Right kidney (tissue), 1 donor: ENCODE results near the gene IQCK.
A peak's percentile ranks its signal among the peaks of the same experiment; 100 is the strongest.

Experiments
- DNase-seq: peaks from one replicate; pipeline ENCODE4 v3.0.0-alpha.2; 2016

Gene IQCK

GRCh38 chr16:19860166-19861041, 142.3 kb downstream of the IQCK start:
- no peak for DNase-seq

GRCh38 chr16:19861133-19861532, 143.1 kb downstream of the IQCK start:
- no peak for DNase-seq

GRCh38 chr16:19861811-19862327, 143.8 kb downstream of the IQCK start:
- no peak for DNase-seq

- DNase-seq, result no peak
Measured at GRCh38 chr16:19863990-19864389, 145.9 kb downstream of the IQCK start.

GRCh38 chr16:19864566-19864965, 146.5 kb downstream of the IQCK start:
- no peak for DNase-seq

- no peak for DNase-seq
Measured at GRCh38 chr16:19868421-19868820, 150.3 kb downstream of the IQCK start.

- DNase-seq, result no peak
Measured at GRCh38 chr16:19871721-19872120, 153.7 kb downstream of the IQCK start.

GRCh38 chr16:19872179-19872863, 154.2 kb downstream of the IQCK start:
- no peak for DNase-seq

GRCh38 chr16:19872935-19873334, 154.9 kb downstream of the IQCK start:
- no peak for DNase-seq

- DNase-seq, result no peak
Measured at GRCh38 chr16:19874026-19874425, 156.0 kb downstream of the IQCK start.

- no peak for DNase-seq
Measured at GRCh38 chr16:19874851-19875546, 156.9 kb downstream of the IQCK start.

- DNase-seq, result no peak
Measured at GRCh38 chr16:19875900-19876299, 157.8 kb downstream of the IQCK start.

- no peak for DNase-seq
Measured at GRCh38 chr16:19876501-19877059, 158.5 kb downstream of the IQCK start.

GRCh38 chr16:19878757-19879156, 160.7 kb downstream of the IQCK start:
- DNase-seq, result no peak

GRCh38 chr16:19879241-19879792, 161.2 kb downstream of the IQCK start:
- no peak for DNase-seq

GRCh38 chr16:19881028-19881427, 163.0 kb downstream of the IQCK start:
- DNase-seq, result no peak

- DNase-seq, result no peak
Measured at GRCh38 chr16:19881783-19882182, 163.7 kb downstream of the IQCK start.

- no peak for DNase-seq
Measured at GRCh38 chr16:19882186-19882585, 164.1 kb downstream of the IQCK start.

GRCh38 chr16:19882646-19883045, 164.6 kb downstream of the IQCK start:
- DNase-seq, result peak; percentile 59

- peak; percentile 84 for DNase-seq
Measured at GRCh38 chr16:19883296-19883965, 165.4 kb downstream of the IQCK start.

- peak; percentile 38 for DNase-seq
Measured at GRCh38 chr16:19883966-19884485, 166.0 kb downstream of the IQCK start.
